Activated CD8-positive, alpha-beta memory T cell treated with anti-CD3 and anti-CD28 coated beads for 24 hours (primary cell): ENCODE results near the gene KIAA1671.

Experiments used
- DNase-seq: peaks from one replicate; pipeline ENCODE4 v3.0.0-alpha.2; 2020

The KIAA1671 gene

GRCh38 chr22:24953384-24954113 is 1.0 kb downstream of the KIAA1671 start:
- no peak for DNase-seq

GRCh38 chr22:24954114-24954463 is 1.6 kb downstream of the KIAA1671 start:
- DNase-seq, result no peak

- no peak for DNase-seq
These were observed 2.3 kb downstream of the KIAA1671 start for GRCh38 chr22:24954856-24955255.

- DNase-seq, result no peak
These were observed 4.5 kb downstream of the KIAA1671 start for GRCh38 chr22:24957043-24957442.

- DNase-seq, result no peak
These were observed 8.8 kb downstream of the KIAA1671 start for GRCh38 chr22:24961217-24961844.

DNA sequence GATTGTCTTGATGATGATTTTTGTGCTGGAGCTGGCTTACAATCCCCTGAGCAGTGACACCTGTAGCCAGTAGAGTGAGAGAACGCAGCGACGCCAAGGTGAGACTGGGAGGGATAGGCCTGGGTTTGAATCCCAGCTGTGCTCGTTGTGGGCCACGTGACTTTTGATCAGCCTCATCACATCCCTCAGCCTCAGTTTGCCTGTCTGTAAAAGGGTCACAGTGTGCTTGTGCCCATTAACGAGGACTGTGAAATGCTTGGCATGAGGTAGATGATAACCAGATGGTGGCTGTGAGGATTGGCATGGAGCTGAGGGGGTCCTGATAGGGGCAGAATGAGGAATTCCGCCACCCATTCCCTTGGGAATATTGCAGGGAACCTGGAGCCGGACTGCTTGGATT is 9.6 kb downstream of the KIAA1671 start:
- DNase-seq, result no peak

DNA sequence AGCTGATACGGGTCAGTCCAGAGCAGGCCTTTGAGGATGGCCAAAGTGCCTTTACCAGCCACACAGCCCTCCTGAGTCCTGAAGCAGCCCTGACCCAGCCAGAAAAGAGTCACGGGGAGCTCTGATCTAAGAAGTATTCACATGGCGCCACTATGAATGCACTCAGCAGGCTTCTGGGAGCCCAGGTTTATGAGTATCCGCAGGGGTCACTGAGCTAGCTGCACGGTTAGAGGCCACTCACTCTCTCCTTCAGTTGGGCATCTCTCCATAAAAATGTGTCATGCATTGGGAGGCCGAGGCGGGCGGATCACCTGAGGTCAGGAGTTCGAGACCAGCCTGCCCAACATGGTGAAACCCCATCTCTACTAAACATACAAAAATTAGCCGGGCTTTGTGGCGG is 10.3 kb downstream of the KIAA1671 start:
- DNase-seq, result no peak

DNA sequence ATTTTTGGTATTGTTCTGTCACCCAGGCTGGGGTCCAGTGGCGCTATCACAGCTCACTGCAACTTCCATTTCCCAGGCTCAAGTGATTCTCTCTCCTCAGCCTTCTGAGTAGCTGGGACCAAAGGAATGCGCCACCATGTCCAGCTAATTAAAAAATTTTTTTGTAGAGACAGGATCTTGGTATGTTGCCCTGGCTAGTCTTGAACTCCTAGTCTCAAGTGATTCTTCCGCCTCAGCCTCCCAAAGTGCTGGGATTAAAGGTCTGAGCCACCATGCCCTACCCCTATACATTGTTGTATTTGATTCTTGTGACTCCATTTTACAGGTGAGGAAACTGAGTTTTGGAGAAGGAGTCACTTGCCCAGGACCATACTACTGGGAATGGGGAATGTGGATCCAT is 11.9 kb downstream of the KIAA1671 start:
- DNase-seq, result no peak

- no peak for DNase-seq
These were observed 13.5 kb downstream of the KIAA1671 start for GRCh38 chr22:24965822-24966626.

GRCh38 chr22:24968066-24968561 is 15.6 kb downstream of the KIAA1671 start:
- no peak for DNase-seq

GRCh38 chr22:24969560-24970301 is 17.2 kb downstream of the KIAA1671 start:
- DNase-seq, result no peak

DNA sequence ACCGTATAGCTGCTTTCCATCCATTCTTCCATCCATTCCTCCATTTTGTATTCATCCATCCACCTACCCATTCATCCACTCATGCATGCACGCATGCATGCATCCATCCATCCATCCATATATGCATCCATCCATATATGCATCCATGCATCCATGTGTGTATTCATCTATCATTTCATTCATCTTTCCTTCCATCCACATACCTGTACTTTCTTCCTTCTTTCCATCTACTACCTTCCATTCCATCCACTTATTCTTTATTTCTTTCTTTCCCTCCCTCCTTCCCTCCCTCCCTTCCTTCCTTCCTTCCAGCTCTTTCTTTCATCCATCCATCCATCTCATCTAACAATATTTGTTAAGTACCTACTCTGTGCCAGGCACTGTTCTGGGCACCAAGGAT is 19.9 kb downstream of the KIAA1671 start:
- no peak for DNase-seq

- DNase-seq, result no peak
These were observed 21.4 kb downstream of the KIAA1671 start for GRCh38 chr22:24973872-24974271.

DNA sequence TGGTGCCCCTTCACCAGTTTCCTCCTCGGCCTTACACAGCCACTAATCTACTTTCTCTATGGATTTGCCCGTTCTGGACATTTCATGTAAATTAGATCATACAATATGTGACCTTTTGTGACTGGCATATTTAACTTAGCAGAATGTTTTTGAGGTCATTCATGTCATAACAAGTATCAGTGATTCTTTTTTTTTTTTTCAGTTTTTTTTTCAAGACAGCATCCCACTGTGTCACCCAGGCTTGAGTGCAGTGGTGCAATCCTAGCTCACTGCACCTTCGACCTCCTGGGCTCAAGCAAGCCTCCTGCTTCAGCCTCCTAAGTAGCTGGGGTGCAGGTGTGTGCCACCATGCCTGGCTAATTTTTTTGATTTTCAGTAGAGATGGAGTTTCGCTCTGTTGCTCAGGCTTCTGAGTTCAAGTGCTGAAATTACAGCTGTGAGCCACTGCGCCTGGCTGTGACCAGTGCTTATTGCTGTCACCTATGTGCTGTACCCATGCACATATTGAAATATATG is 22.7 kb downstream of the KIAA1671 start:
- DNase-seq, result no peak

- no peak for DNase-seq
These were observed 23.4 kb downstream of the KIAA1671 start for GRCh38 chr22:24975813-24976341.

- no peak for DNase-seq
These were observed 24.1 kb downstream of the KIAA1671 start for GRCh38 chr22:24976442-24977218.

GRCh38 chr22:24977370-24978221 is 25.1 kb downstream of the KIAA1671 start:
- no peak for DNase-seq

DNA sequence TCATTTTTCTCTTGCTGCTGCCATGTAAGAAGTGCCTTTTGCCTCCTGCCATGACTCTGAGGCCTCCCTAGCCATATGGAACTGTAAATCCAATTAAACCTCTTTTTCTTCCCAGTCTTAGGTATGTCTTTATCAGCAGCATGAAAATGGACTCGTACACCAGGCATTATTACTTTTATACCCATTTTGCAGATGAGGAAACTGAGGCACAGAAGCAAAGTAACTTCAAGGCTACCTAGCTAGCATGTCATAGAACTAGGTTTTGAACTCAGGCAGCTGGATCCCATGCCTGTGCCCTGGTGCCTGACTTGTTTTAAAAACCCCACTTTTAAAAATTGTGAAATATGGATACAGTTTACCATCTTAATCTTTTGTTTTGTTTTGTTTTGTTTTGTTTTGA is 25.8 kb downstream of the KIAA1671 start:
- no peak for DNase-seq

DNA sequence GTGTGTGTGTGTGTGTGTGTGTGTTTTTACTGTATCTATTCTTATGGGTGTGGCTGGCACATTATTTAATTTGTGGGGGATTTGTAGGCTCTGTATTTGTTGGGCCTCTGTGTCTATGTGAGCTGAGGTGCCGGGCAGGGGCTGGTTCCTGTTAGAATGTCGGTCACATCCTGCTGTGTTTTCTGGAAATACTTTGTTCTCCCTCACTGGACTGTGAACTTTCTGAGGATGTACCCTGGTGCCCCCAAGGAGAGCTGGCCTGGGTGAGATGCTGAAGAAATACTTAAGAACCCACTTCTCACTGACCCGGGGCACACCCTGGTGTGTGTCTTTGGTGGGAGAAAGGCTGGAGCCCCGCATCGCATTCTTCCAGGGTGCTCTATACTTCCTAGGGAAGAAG is 28.6 kb downstream of the KIAA1671 start:
- DNase-seq, result no peak

DNA sequence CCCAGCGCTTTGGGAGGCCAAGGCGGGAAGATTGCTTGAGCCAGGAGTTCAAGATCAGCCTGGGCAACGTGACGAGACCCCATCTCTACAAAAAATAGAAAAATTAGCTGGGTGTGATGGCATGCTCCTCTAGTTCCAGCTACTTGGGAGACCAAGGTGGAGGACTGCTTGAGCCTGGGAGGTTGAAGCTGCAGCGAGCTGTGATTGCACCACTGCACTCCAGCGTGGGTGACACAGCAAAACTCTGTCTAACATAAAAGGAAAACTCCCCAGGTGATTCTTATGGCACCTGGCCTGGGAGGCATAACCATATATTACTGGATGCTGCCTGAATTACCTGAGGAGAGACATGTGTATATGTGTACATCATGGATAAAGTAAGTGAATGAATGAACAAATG is 29.1 kb downstream of the KIAA1671 start:
- no peak for DNase-seq
